Keratinocyte (primary cell): ENCODE data around the gene TSPAN18. TPM values are rescaled to one million over a fixed set of nuclear protein-coding genes. Genes with fewer than 3 reads are reported as not detected.

Experiments used
- DNase-seq: peaks from one replicate; pipeline ENCODE4 v3.0.0-alpha.2; 2011; ENCODE audit warnings: low read depth, missing footprints, low spot score
- FAIRE-seq: peaks from 2 replicates; lab custom pipeline; 2011; peaks lifted over from hg19 to GRCh38; lab: Jason Lieb, UNC
- H2AFZ ChIP-seq: 2 replicates; pipeline ENCODE4 v1.6.0; 2012; ENCODE audit warnings: low read length, control low read depth, inconsistent platforms; ENCODE audit not compliant: control insufficient read depth
- H3K27ac ChIP-seq: 2 replicates; pipeline ENCODE4 v1.5.1; 2011; ENCODE audit warnings: low read length; ENCODE audit not compliant: control insufficient read depth, insufficient read depth
- H3K27me3 ChIP-seq: 3 replicates; pipeline ENCODE4 v1.6.0; 2011; ENCODE audit warnings: low read length; ENCODE audit not compliant: control insufficient read depth, insufficient read depth; ENCODE audit errors: extremely low read depth
- H3K36me3 ChIP-seq, 2 experiments: 2 replicates in 1 of 2; 3 replicates in 1 of 2; pipeline ENCODE4 v1.5.1; 2011; ENCODE audit warnings: low read length in 2 of 2, mild to moderate bottlenecking in 1 of 2; ENCODE audit not compliant: control insufficient read depth in 2 of 2, insufficient read depth in 2 of 2; ENCODE audit errors: extremely low read depth in 1 of 2
- H3K4me1 ChIP-seq: 3 replicates; pipeline ENCODE4 v1.5.1; 2011; ENCODE audit warnings: low read length; ENCODE audit not compliant: control insufficient read depth, insufficient read depth; ENCODE audit errors: extremely low read depth
- H3K4me2 ChIP-seq: 3 replicates; pipeline ENCODE4 v1.6.0; 2011; ENCODE audit warnings: low read depth, low read length; ENCODE audit not compliant: control insufficient read depth, insufficient read depth; ENCODE audit errors: extremely low read depth
- H3K4me3 ChIP-seq, 3 experiments: fragments of 200-600 bp in 1 of 3; sonication (generic) in 1 of 3; 2 replicates in 2 of 3; 3 replicates in 1 of 3; pipeline ENCODE4 v1.5.1; 2011 to 2016; ENCODE audit warnings: low read length in 3 of 3, mild to moderate bottlenecking in 3 of 3, control low read depth in 2 of 3, inconsistent platforms in 1 of 3, low read depth in 1 of 3, mixed read lengths in 1 of 3, mixed run types in 1 of 3, moderate library complexity in 1 of 3; ENCODE audit not compliant: control insufficient read depth in 2 of 3, insufficient read depth in 2 of 3; ENCODE audit errors: extremely low read depth in 1 of 3
- H3K79me2 ChIP-seq: 2 replicates; pipeline ENCODE4 v1.6.0; 2012; ENCODE audit warnings: low read length; ENCODE audit not compliant: control insufficient read depth, insufficient read depth
- H3K9ac ChIP-seq: 3 replicates; pipeline ENCODE4 v1.6.0; 2011; ENCODE audit warnings: low read length; ENCODE audit not compliant: control insufficient read depth, insufficient read depth; ENCODE audit errors: extremely low read depth
- H3K9me1 ChIP-seq: 3 replicates; pipeline ENCODE4 v1.6.0; 2011; ENCODE audit warnings: low read length; ENCODE audit not compliant: control insufficient read depth, insufficient read depth; ENCODE audit errors: extremely low read depth
- H3K9me3 ChIP-seq: 2 replicates; pipeline ENCODE4 v1.5.1; 2012; ENCODE audit warnings: low read depth, low read length; ENCODE audit not compliant: control insufficient read depth
- H4K20me1 ChIP-seq: 3 replicates; pipeline ENCODE4 v1.6.0; 2011; ENCODE audit warnings: low read length; ENCODE audit not compliant: control insufficient read depth, insufficient read depth; ENCODE audit errors: extremely low read depth
- CTCF ChIP-seq, 3 experiments: IDR thresholded peaks in 1 of 3; conservative IDR thresholded peaks in 1 of 3; optimal IDR thresholded peaks in 1 of 3; 2 replicates in 2 of 3; 3 replicates in 1 of 3; pipeline versions ENCODE3 to v1.5.1; 2011; ENCODE audit warnings: low read length in 3 of 3, mild to moderate bottlenecking in 3 of 3, moderate library complexity in 2 of 3, control low read depth in 1 of 3, inconsistent platforms in 1 of 3; ENCODE audit not compliant: insufficient read depth in 2 of 3; ENCODE audit errors: extremely low read depth in 1 of 3
- EZH2 ChIP-seq: IDR thresholded peaks from one replicate; pipeline ENCODE4 v1.6.1; 2012; ENCODE audit warnings: inconsistent platforms, mild to moderate bottlenecking, low read length, moderate library complexity
- dilution Hi-C: fragments of 300-500 bp; cut with MboI; formaldehyde crosslinking; loops from one replicate; pipeline ENCODE4 v1.7.0; 2020; ENCODE audit warnings: low sequenced_read_pairs; ENCODE audit not compliant: extremely low pct_ligation_motif_present
- polyA plus RNA-seq, 5 experiments: library from polyadenylated mRNA; depleted of rRNA in 3 of 5; stranded (reverse) in 3 of 5; stranded (forward) in 1 of 5; unstranded in 1 of 5; fragments of >200 nt; gene quantifications; 1 replicate in 1 of 5; 2 replicates in 3 of 5; 3 replicates in 1 of 5; pipeline versions ENCODE4 v1.2.1 to v1.2.3, GENCODE V29; 2011 to 2012; ENCODE audit warnings: missing spikeins in 2 of 5, low read depth in 1 of 5, low replicate concordance in 1 of 5

TSPAN18 gene
- polyA plus RNA-seq, 1 donor (not counting 4 experiments of a cell fraction or from before 2014, with no cell fraction given) = not detected

- Histone ChIP-seq H3K4me3 (no peak overlapping the region), H3K9ac (no peak overlapping the region), H3K79me2 (no peaks in the 10 kb centered on the region), H2AFZ (no peak overlapping the region), H3K4me2 (no peak overlapping the region), H3K4me1 (no peaks in the 10 kb centered on the region), H3K9me3 (peaks cover 2% of the 10 kb centered on the region), H3K27ac (no peak overlapping the region), H3K9me1 (no peaks in the 10 kb centered on the region), H4K20me1 (no peaks in the 10 kb centered on the region), H3K27me3 (peaks cover 40% of the 10 kb centered on the region), H3K36me3 (no peaks in the 10 kb centered on the region)
- FAIRE-seq (no peak), DNase-seq (no peak)
- dilution Hi-C loops = no loop called here
- no peak for TF ChIP-seq EZH2
- TF ChIP-seq CTCF (optimal IDR thresholded peaks at IDR 0.05 in 1 of 3, IDR thresholded peaks at IDR 0.05 in 1 of 3, conservative IDR thresholded peaks at IDR 0.05 in 1 of 3; ENCODE audit: extremely low read depth in 1 of 3, insufficient read depth in 2 of 3, low read length in 3 of 3) = no peak
These were observed 120.1 kb downstream of the TSPAN18 start for GRCh38 chr11:44846852-44847251.

- Histone ChIP-seq H3K9me3 (peaks cover 2% of the 10 kb centered on the region), H2AFZ (no peak overlapping the region), H3K9me1 (no peaks in the 10 kb centered on the region), H3K9ac (no peak overlapping the region), H3K36me3 (no peaks in the 10 kb centered on the region), H3K27ac (no peak overlapping the region), H3K27me3 (peaks cover 42% of the 10 kb centered on the region), H3K4me2 (no peak overlapping the region), H3K79me2 (no peaks in the 10 kb centered on the region), H4K20me1 (no peaks in the 10 kb centered on the region), H3K4me3 (no peak overlapping the region), H3K4me1 (no peaks in the 10 kb centered on the region)
- dilution Hi-C loops = no loop called here
- no peak for TF ChIP-seq EZH2
- TF ChIP-seq CTCF (optimal IDR thresholded peaks at IDR 0.05 in 1 of 3, IDR thresholded peaks at IDR 0.05 in 1 of 3, conservative IDR thresholded peaks at IDR 0.05 in 1 of 3; ENCODE audit: extremely low read depth in 1 of 3, insufficient read depth in 2 of 3, low read length in 3 of 3) = no peak
- no peak for DNase-seq
- no peak for FAIRE-seq
These were observed 120.6 kb downstream of the TSPAN18 start for GRCh38 chr11:44847316-44847715.
